ENCODE results near the gene CLSTN2.

The CLSTN2 gene

GRCh38 chr3:140342668-140343067 lies 407.7 kb downstream of the CLSTN2 start:
- Histone ChIP-seq H3K9me3 (ENCODE audit: control insufficient read depth, insufficient read depth, low read length) (no peaks in the 10 kb centered on the region), H3K4me3 (ENCODE audit: low read length) (no peak overlapping the region), H3K36me3 (ENCODE audit: control insufficient read depth, insufficient read depth, low read length) (no peaks in the 10 kb centered on the region), H3K27me3 (ENCODE audit: control insufficient read depth, insufficient read depth, low read length) (no peaks in the 10 kb centered on the region), H3K4me1 (ENCODE audit: control insufficient read depth, insufficient read depth, low read length) (peaks cover 7% of the 10 kb centered on the region), H3K27ac (ENCODE audit: low read length) (peak overlapping the region; percentile 31)
- DNase-seq (ENCODE audit: low read depth, low spot score), result no peak
- no CpG with 5 or more reads among the region's 2 CpGs for WGBS (ENCODE audit: insufficient coverage, insufficient read length)

GRCh38 chr3:140343211-140344081 lies 408.5 kb downstream of the CLSTN2 start:
- H3K9me3 ChIP-seq (ENCODE audit: control insufficient read depth, insufficient read depth, low read length), result no peaks in the 10 kb centered on the region
- WGBS (ENCODE audit: insufficient coverage, insufficient read length), result no CpG with 5 or more reads among the region's 8 CpGs
- no peaks in the 10 kb centered on the region for H3K36me3 ChIP-seq (ENCODE audit: control insufficient read depth, insufficient read depth, low read length)
- H3K27ac ChIP-seq (ENCODE audit: low read length), result no peak overlapping the region
- no peaks in the 10 kb centered on the region for H3K27me3 ChIP-seq (ENCODE audit: control insufficient read depth, insufficient read depth, low read length)
- no peak for DNase-seq (ENCODE audit: low read depth, low spot score)
- H3K4me3 ChIP-seq (ENCODE audit: low read length), result no peak overlapping the region
- peaks cover 7% of the 10 kb centered on the region for H3K4me1 ChIP-seq (ENCODE audit: control insufficient read depth, insufficient read depth, low read length)

- Histone ChIP-seq H3K27ac (ENCODE audit: low read length) (no peak overlapping the region), H3K27me3 (ENCODE audit: control insufficient read depth, insufficient read depth, low read length) (no peaks in the 10 kb centered on the region), H3K4me1 (ENCODE audit: control insufficient read depth, insufficient read depth, low read length) (peaks cover 7% of the 10 kb centered on the region), H3K36me3 (ENCODE audit: control insufficient read depth, insufficient read depth, low read length) (no peaks in the 10 kb centered on the region), H3K4me3 (ENCODE audit: low read length) (no peak overlapping the region), H3K9me3 (ENCODE audit: control insufficient read depth, insufficient read depth, low read length) (no peaks in the 10 kb centered on the region)
- DNase-seq (ENCODE audit: low read depth, low spot score), result no peak
- no CpG with 5 or more reads among the region's 5 CpGs for WGBS (ENCODE audit: insufficient coverage, insufficient read length)
Measured at GRCh38 chr3:140344082-140344454, 409.1 kb downstream of the CLSTN2 start.

- DNase-seq (ENCODE audit: low read depth, low spot score), result no peak
- Histone ChIP-seq H3K4me1 (ENCODE audit: control insufficient read depth, insufficient read depth, low read length) (peaks cover 7% of the 10 kb centered on the region), H3K27me3 (ENCODE audit: control insufficient read depth, insufficient read depth, low read length) (no peaks in the 10 kb centered on the region), H3K36me3 (ENCODE audit: control insufficient read depth, insufficient read depth, low read length) (no peaks in the 10 kb centered on the region), H3K4me3 (ENCODE audit: low read length) (no peak overlapping the region), H3K27ac (ENCODE audit: low read length) (no peak overlapping the region), H3K9me3 (ENCODE audit: control insufficient read depth, insufficient read depth, low read length) (no peaks in the 10 kb centered on the region)
- WGBS (ENCODE audit: insufficient coverage, insufficient read length), result no CpG with 5 or more reads among the region's 5 CpGs
Measured at GRCh38 chr3:140344601-140345205, 409.7 kb downstream of the CLSTN2 start.

GRCh38 chr3:140347151-140347550 lies 412.2 kb downstream of the CLSTN2 start:
- no peaks in the 10 kb centered on the region for H3K27me3 ChIP-seq (ENCODE audit: control insufficient read depth, insufficient read depth, low read length)
- no peak overlapping the region for H3K27ac ChIP-seq (ENCODE audit: low read length)
- no peak for DNase-seq (ENCODE audit: low read depth, low spot score)
- no peaks in the 10 kb centered on the region for H3K36me3 ChIP-seq (ENCODE audit: control insufficient read depth, insufficient read depth, low read length)
- 0 out of 2 replicates have a peak, but pooled peaks cover 3% of the 10 kb centered on the region for H3K4me1 ChIP-seq (ENCODE audit: control insufficient read depth, insufficient read depth, low read length)
- no peak overlapping the region for H3K4me3 ChIP-seq (ENCODE audit: low read length)
- no peaks in the 10 kb centered on the region for H3K9me3 ChIP-seq (ENCODE audit: control insufficient read depth, insufficient read depth, low read length)

- Histone ChIP-seq H3K9me3 (ENCODE audit: control insufficient read depth, insufficient read depth, low read length) (no peaks in the 10 kb centered on the region), H3K27ac (ENCODE audit: low read length) (no peak overlapping the region), H3K4me1 (ENCODE audit: control insufficient read depth, insufficient read depth, low read length) (no peaks in the 10 kb centered on the region), H3K27me3 (ENCODE audit: control insufficient read depth, insufficient read depth, low read length) (no peaks in the 10 kb centered on the region), H3K4me3 (ENCODE audit: low read length) (no peak overlapping the region), H3K36me3 (ENCODE audit: control insufficient read depth, insufficient read depth, low read length) (no peaks in the 10 kb centered on the region)
- DNase-seq (ENCODE audit: low read depth, low spot score), result no peak
- WGBS (ENCODE audit: insufficient coverage, insufficient read length), result no CpG with 5 or more reads among the region's 4 CpGs
Measured at GRCh38 chr3:140349938-140350337, 415.0 kb downstream of the CLSTN2 start.

- no peaks in the 10 kb centered on the region for H3K9me3 ChIP-seq (ENCODE audit: control insufficient read depth, insufficient read depth, low read length)
- H3K27ac ChIP-seq (ENCODE audit: low read length), result no peak overlapping the region
- no peaks in the 10 kb centered on the region for H3K4me1 ChIP-seq (ENCODE audit: control insufficient read depth, insufficient read depth, low read length)
- H3K4me3 ChIP-seq (ENCODE audit: low read length), result no peak overlapping the region
- WGBS (ENCODE audit: insufficient coverage, insufficient read length), result no CpG with 5 or more reads among the region's 3 CpGs
- no peaks in the 10 kb centered on the region for H3K27me3 ChIP-seq (ENCODE audit: control insufficient read depth, insufficient read depth, low read length)
- H3K36me3 ChIP-seq (ENCODE audit: control insufficient read depth, insufficient read depth, low read length), result no peaks in the 10 kb centered on the region
- DNase-seq (ENCODE audit: low read depth, low spot score), result no peak
Measured at GRCh38 chr3:140351466-140351865, 416.5 kb downstream of the CLSTN2 start.

GRCh38 chr3:140355481-140355880 lies 420.5 kb downstream of the CLSTN2 start:
- no peak overlapping the region for H3K4me3 ChIP-seq (ENCODE audit: low read length)
- DNase-seq (ENCODE audit: low read depth, low spot score), result no peak
- H3K9me3 ChIP-seq (ENCODE audit: control insufficient read depth, insufficient read depth, low read length), result no peaks in the 10 kb centered on the region
- H3K27ac ChIP-seq (ENCODE audit: low read length), result no peak overlapping the region
- no peaks in the 10 kb centered on the region for H3K4me1 ChIP-seq (ENCODE audit: control insufficient read depth, insufficient read depth, low read length)
- no peaks in the 10 kb centered on the region for H3K36me3 ChIP-seq (ENCODE audit: control insufficient read depth, insufficient read depth, low read length)
- no CpG with 5 or more reads among the region's 3 CpGs for WGBS (ENCODE audit: insufficient coverage, insufficient read length)
- H3K27me3 ChIP-seq (ENCODE audit: control insufficient read depth, insufficient read depth, low read length), result no peaks in the 10 kb centered on the region

GRCh38 chr3:140358686-140359085 lies 423.7 kb downstream of the CLSTN2 start:
- Histone ChIP-seq H3K4me3 (ENCODE audit: low read length) (no peak overlapping the region), H3K36me3 (ENCODE audit: control insufficient read depth, insufficient read depth, low read length) (no peaks in the 10 kb centered on the region), H3K4me1 (ENCODE audit: control insufficient read depth, insufficient read depth, low read length) (no peaks in the 10 kb centered on the region), H3K9me3 (ENCODE audit: control insufficient read depth, insufficient read depth, low read length) (no peaks in the 10 kb centered on the region), H3K27ac (ENCODE audit: low read length) (no peak overlapping the region), H3K27me3 (ENCODE audit: control insufficient read depth, insufficient read depth, low read length) (no peaks in the 10 kb centered on the region)
- no CpG with 5 or more reads among the region's 3 CpGs for WGBS (ENCODE audit: insufficient coverage, insufficient read length)
- DNase-seq (ENCODE audit: low read depth, low spot score), result no peak

GRCh38 chr3:140359233-140359995 lies 424.4 kb downstream of the CLSTN2 start:
- Histone ChIP-seq H3K27me3 (ENCODE audit: control insufficient read depth, insufficient read depth, low read length) (no peaks in the 10 kb centered on the region), H3K36me3 (ENCODE audit: control insufficient read depth, insufficient read depth, low read length) (no peaks in the 10 kb centered on the region), H3K27ac (ENCODE audit: low read length) (no peak overlapping the region), H3K4me3 (ENCODE audit: low read length) (no peak overlapping the region), H3K9me3 (ENCODE audit: control insufficient read depth, insufficient read depth, low read length) (no peaks in the 10 kb centered on the region), H3K4me1 (ENCODE audit: control insufficient read depth, insufficient read depth, low read length) (no peaks in the 10 kb centered on the region)
- no peak for DNase-seq (ENCODE audit: low read depth, low spot score)
- no CpG with 5 or more reads among the region's 5 CpGs for WGBS (ENCODE audit: insufficient coverage, insufficient read length)

All from iPS DF 6.9 (cell line).